Panc1 (cell line): ENCODE results near the gene SMTN. TPM values are rescaled to one million over a fixed set of nuclear protein-coding genes. Genes with fewer than 3 reads are reported as not detected.
"Not testable (repeated sequence)": the region's sequence is repeated elsewhere in the genome, so short reads cannot be mapped to it uniquely, and the experiment has no call there.

Source experiments
- ATAC-seq: fragments of 200-7000 bp; cut with Tn5 transposase; 2 replicates; pipeline ENCODE4 v1.9.1; 2020; ENCODE audit warnings: mild to moderate bottlenecking, moderate library complexity
- BruUV-seq: library from RNA; stranded (reverse); fragments of 400-500 nt; replicated peaks from 2 replicates; lab custom pipeline; 2021; lab: Mats Ljungman, UMichigan
- CTCF ChIA-PET: fragments of 300-600 bp; sonication (Branson Sonifier 250); formaldehyde crosslinking; loops from one replicate; lab custom pipeline; 2022; ENCODE audit warnings: antibody characterized with exemption; lab: Charles Lee
- POLR2A ChIA-PET: fragments of 300-600 bp; sonication (Branson Sonifier 250); formaldehyde crosslinking; loops from one replicate; lab custom pipeline; 2022; ENCODE audit warnings: antibody characterized with exemption; lab: Charles Lee
- DNase-seq: peaks from one replicate; pipeline ENCODE4 v3.0.0-alpha.2; 2010; ENCODE audit warnings: low read depth, low spot score
- H3K27ac ChIP-seq: 2 replicates; pipeline ENCODE4 v1.5.1; 2011; ENCODE audit warnings: mild to moderate bottlenecking, low read length, inconsistent platforms
- H3K27me3 ChIP-seq: fragments of 200-500 bp; sonication (Bioruptor generic); 2 replicates; pipeline ENCODE4 v1.6.0; 2014; ENCODE audit warnings: low read length, inconsistent platforms; ENCODE audit not compliant: control insufficient read depth, insufficient read depth
- H3K36me3 ChIP-seq: fragments of 200-500 bp; sonication (Bioruptor generic); 2 replicates; pipeline ENCODE4 v1.5.1; 2014; ENCODE audit warnings: inconsistent platforms, mild to moderate bottlenecking, low read length, moderate library complexity; ENCODE audit not compliant: control insufficient read depth, insufficient read depth
- H3K4me1 ChIP-seq: 2 replicates; pipeline ENCODE4 v1.5.1; 2011; ENCODE audit warnings: inconsistent platforms, mild to moderate bottlenecking, low read length, moderate library complexity; ENCODE audit not compliant: control insufficient read depth, insufficient read depth
- H3K4me3 ChIP-seq, 2 experiments: 2 replicates each; pipeline ENCODE4 v1.5.1; 2011 to 2012; ENCODE audit warnings: low read depth in 2 of 2, low read length in 2 of 2, mild to moderate bottlenecking in 2 of 2, inconsistent platforms in 1 of 2, moderate library complexity in 1 of 2
- H3K9me3 ChIP-seq: fragments of 200-500 bp; sonication (Bioruptor generic); 2 replicates; pipeline ENCODE4 v1.5.1; 2014; ENCODE audit warnings: low read depth, mild to moderate bottlenecking, inconsistent platforms, low read length, moderate library complexity; ENCODE audit not compliant: control insufficient read depth, insufficient read depth
- POLR2AphosphoS5 ChIP-seq: IDR thresholded peaks from 2 replicates; pipeline ENCODE4 v1.6.1; 2012; ENCODE audit warnings: mild to moderate bottlenecking, low read depth, low read length, moderate library complexity
- SIN3A ChIP-seq: IDR thresholded peaks from 2 replicates; pipeline ENCODE4 v1.6.1; 2012; ENCODE audit warnings: low read depth, mild to moderate bottlenecking, low read length, moderate library complexity, borderline replicate concordance; ENCODE audit not compliant: insufficient read depth
- TCF7L2 ChIP-seq: IDR thresholded peaks from 2 replicates; pipeline ENCODE4 v1.6.1; 2011; ENCODE audit warnings: mild to moderate bottlenecking, low read depth, low read length, inconsistent platforms
- in situ Hi-C: cut with HindIII; loops from 2 replicates; pipeline ENCODE4 v1.10.0; 2016; ENCODE audit warnings: low sequenced_read_pairs, low pct_unique_long_range_greater_than_20kb
- intact Hi-C: fragments of 100-400 bp; cut with micrococcal nuclease; formaldehyde crosslinking; loops from one replicate; pipeline ENCODE4 v1.10.0; 2022; ENCODE audit not compliant: unreplicated experiment
- total RNA-seq: library from RNA; stranded (reverse); gene quantifications from one replicate; pipeline ENCODE4 v1.2.1, GENCODE V29; 2021; ENCODE audit not compliant: unreplicated experiment
- TF ChIP-seq, protein P1 (sequence below), 2 experiments: IDR thresholded peaks; 2 replicates each; pipeline ENCODE4 v1.6.1; 2011 to 2012; ENCODE audit warnings: low read depth in 2 of 2, control low read depth in 1 of 2, low read length in 1 of 2, mild to moderate bottlenecking in 1 of 2, moderate library complexity in 1 of 2; ENCODE audit not compliant: insufficient read depth in 1 of 2
- TF ChIP-seq, protein P2 (sequence below): fragments of 450-650 bp; IDR thresholded peaks from 2 replicates; pipeline ENCODE4 v1.5.1; 2017; ENCODE audit warnings: mild to moderate bottlenecking

Gene SMTN
- total RNA-seq, 1 experiment from 2014 or later: 71.7 TPM

DNA sequence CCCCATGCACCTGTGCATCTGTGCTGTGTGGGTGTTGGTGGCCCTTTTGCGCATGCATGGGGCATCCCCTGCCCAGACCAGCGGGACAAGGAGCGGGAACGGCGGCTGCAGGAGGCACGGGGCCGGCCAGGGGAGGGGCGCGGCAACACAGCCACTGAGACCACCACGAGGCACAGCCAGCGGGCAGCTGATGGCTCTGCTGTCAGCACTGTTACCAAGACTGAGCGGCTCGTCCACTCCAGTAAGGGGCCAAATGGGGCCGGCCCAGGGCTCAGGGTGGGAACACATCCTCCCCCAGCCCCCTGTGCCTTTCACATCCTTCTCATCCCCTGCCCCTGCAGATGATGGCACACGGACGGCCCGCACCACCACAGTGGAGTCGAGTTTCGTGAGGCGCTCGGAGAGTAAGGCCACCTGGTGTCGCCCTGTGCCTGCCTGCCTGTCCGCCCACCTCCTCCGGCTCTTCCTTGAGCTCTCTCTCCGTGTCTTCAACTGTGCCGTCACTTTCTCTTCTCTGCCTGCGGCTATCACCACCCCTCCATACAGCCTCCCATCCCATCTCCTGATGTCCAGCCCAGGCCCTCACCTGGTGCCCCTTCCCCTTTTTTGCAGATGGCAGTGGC lies 15.7 kb downstream of the SMTN start:
- BruUV-seq: no TSS peak
- no peak overlapping the region for H3K4me3 ChIP-seq
- ChIA-PET POLR2A (no interaction called here), CTCF (interaction anchor here (0.5 kb wide), 1 partner anchor 90 kb away, joined by 4 read pairs; no protein-coding TSS in a partner anchor)
- no peaks in the 10 kb centered on the region for H3K9me3 ChIP-seq
- DNase-seq (no peak), ATAC-seq (no peak)
- in situ Hi-C loops: no loop called here
- intact Hi-C loops: no loop called here
- no peak overlapping the region for H3K27ac ChIP-seq
- TF ChIP-seq TCF7L2 (no peak), SIN3A (no peak), POLR2AphosphoS5 (no peak)
- TF ChIP-seq, protein P1, sequence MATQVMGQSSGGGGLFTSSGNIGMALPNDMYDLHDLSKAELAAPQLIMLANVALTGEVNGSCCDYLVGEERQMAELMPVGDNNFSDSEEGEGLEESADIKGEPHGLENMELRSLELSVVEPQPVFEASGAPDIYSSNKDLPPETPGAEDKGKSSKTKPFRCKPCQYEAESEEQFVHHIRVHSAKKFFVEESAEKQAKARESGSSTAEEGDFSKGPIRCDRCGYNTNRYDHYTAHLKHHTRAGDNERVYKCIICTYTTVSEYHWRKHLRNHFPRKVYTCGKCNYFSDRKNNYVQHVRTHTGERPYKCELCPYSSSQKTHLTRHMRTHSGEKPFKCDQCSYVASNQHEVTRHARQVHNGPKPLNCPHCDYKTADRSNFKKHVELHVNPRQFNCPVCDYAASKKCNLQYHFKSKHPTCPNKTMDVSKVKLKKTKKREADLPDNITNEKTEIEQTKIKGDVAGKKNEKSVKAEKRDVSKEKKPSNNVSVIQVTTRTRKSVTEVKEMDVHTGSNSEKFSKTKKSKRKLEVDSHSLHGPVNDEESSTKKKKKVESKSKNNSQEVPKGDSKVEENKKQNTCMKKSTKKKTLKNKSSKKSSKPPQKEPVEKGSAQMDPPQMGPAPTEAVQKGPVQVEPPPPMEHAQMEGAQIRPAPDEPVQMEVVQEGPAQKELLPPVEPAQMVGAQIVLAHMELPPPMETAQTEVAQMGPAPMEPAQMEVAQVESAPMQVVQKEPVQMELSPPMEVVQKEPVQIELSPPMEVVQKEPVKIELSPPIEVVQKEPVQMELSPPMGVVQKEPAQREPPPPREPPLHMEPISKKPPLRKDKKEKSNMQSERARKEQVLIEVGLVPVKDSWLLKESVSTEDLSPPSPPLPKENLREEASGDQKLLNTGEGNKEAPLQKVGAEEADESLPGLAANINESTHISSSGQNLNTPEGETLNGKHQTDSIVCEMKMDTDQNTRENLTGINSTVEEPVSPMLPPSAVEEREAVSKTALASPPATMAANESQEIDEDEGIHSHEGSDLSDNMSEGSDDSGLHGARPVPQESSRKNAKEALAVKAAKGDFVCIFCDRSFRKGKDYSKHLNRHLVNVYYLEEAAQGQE (IDR thresholded peaks at IDR 0.05; ENCODE audit: insufficient read depth in 1 of 2, low read depth in 2 of 2, low read length in 1 of 2): no peak
- TF ChIP-seq, protein P2, sequence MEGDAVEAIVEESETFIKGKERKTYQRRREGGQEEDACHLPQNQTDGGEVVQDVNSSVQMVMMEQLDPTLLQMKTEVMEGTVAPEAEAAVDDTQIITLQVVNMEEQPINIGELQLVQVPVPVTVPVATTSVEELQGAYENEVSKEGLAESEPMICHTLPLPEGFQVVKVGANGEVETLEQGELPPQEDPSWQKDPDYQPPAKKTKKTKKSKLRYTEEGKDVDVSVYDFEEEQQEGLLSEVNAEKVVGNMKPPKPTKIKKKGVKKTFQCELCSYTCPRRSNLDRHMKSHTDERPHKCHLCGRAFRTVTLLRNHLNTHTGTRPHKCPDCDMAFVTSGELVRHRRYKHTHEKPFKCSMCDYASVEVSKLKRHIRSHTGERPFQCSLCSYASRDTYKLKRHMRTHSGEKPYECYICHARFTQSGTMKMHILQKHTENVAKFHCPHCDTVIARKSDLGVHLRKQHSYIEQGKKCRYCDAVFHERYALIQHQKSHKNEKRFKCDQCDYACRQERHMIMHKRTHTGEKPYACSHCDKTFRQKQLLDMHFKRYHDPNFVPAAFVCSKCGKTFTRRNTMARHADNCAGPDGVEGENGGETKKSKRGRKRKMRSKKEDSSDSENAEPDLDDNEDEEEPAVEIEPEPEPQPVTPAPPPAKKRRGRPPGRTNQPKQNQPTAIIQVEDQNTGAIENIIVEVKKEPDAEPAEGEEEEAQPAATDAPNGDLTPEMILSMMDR: no peak
- no peaks in the 10 kb centered on the region for H3K36me3 ChIP-seq
- no peaks in the 10 kb centered on the region for H3K4me1 ChIP-seq
- H3K27me3 ChIP-seq: no peaks in the 10 kb centered on the region

DNA sequence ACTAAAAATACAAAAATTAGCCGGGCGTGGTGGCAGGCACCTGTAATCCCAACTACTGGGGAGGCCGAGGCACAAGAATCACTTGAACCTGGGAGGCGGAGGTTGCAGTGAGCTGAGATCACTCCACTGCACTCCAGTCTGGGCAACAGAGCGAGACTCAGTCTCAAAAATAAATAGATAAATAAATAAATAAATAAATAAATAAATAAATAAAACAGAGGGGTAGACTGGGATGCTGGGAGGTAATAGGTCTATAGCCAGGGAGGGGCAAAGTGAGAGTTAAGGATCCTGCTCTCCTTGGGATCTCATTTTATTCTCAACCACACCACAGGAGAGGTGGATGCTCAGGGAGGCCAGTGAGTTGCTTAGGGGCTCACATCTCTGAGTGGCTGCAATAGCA lies 16.4 kb downstream of the SMTN start:
- CTCF ChIA-PET, H3K9me3 ChIP-seq, POLR2A ChIA-PET, H3K36me3 ChIP-seq, intact Hi-C loops, H3K27me3 ChIP-seq, H3K27ac ChIP-seq, in situ Hi-C loops, H3K4me3 ChIP-seq, H3K4me1 ChIP-seq, BruUV-seq, DNase-seq, ATAC-seq: not testable (repeated sequence)

DNA sequence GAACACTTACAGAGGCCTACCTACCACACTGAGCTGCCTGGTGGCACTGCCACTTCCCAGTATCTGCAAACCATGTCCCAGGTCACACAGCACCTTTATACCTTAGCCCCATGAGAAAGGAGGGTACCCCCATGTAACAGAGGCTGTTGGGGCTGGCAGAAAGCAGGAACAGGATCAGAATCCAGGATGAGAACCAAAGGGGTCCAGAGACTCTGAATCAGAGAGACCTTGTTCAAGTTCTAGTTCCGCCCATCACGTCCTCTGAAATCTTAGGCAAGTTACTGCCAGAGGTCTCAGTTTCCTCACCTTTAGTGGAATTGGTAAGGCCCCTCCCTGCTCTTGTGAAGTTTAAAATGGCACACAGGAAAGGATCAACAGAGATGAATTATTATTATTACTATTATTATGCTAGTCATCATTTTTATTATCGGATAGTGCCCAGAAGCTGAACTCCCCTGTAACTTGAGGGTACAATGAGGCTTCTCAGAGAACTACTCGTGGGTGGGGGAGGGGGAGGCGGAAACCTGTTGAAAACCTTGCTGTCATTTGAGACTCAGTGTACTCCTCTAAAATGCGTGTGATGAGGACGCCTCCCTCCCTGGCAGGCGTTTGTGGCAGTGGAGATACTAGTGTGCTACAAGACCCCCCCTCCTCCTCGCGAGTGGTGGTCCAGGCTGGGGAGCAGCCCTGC lies 17.0 kb downstream of the SMTN start:
- Histone ChIP-seq H3K4me3 (no peak overlapping the region), H3K4me1 (no peaks in the 10 kb centered on the region), H3K27ac (no peak overlapping the region), H3K9me3 (no peaks in the 10 kb centered on the region), H3K36me3 (no peaks in the 10 kb centered on the region), H3K27me3 (no peaks in the 10 kb centered on the region)
- ChIA-PET POLR2A (interaction anchor here (0.6 kb wide), 1 partner anchor 10 kb away, joined by 8 read pairs; no protein-coding TSS in a partner anchor), CTCF (no interaction called here)
- no peak for ATAC-seq
- TF ChIP-seq, protein P2: no peak
- no peak for DNase-seq
- intact Hi-C loops: no loop called here
- in situ Hi-C loops: no loop called here
- no TSS peak for BruUV-seq
